HG03521 (cell line): ENCODE results near the gene APEX1.
"Not testable (repeated sequence)": the region's sequence is repeated elsewhere in the genome, so short reads cannot be mapped to it uniquely, and the experiment has no call there.

ENCODE experiments used
- ATAC-seq: cut with Tn5 transposase; IDR thresholded peaks from one replicate; pipeline ENCODE4 v1.9.1; 2021; ENCODE audit warnings: mild to moderate bottlenecking, moderate library complexity; ENCODE audit not compliant: unreplicated experiment

The APEX1 gene

GRCh38 chr14:20435582-20436362 is 19.3 kb upstream of the APEX1 start, which contains the start of gene KLHL33:
TSS of gene KLHL33 (minus strand) at chr14:20436166. CDS start at chr14:20435811, 355 bp downstream.
- no peak for ATAC-seq

- no peak for ATAC-seq
Measured at GRCh38 chr14:20436363-20436755, 18.7 kb upstream of the APEX1 start.

DNA sequence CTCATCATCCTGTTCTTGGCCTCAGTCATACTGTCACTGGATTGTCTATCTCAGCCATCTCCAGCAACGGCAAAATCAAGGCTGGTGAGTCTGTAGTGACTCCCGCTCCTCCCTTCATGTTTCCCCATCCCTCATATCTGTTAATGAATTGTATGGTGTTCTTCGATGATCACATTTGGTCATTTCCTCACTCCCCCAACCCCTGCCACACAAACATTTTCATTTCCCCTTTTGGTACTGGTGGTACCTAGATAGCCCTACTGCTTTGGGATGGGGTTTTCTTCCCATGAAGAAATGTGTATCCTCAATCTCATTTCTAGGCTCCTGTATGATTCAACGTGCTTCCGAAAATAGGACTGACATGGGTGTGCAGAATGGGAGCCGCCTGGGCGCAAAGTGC is 16.4 kb upstream of the APEX1 start:
- no peak for ATAC-seq

GRCh38 chr14:20440465-20440864 is 14.6 kb upstream of the APEX1 start:
- no peak for ATAC-seq

DNA sequence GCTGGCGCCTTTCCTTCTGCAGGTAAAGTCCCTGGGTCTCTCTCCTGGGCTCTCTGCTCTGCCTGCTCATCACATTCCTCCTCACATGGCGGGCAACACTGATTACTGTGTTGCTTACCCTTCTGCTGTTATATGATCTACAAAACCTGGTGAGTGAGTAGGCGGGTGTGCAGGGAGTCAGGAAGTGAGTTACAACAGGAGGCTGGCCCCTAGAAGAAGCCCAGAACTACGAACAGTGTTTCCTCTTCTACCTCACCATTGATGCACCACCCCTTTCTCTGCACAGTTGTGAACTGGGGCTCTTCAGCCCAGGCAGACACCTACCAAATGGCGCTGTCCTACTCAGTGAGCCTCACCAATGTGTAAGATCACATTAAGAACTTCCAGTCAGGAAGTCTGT is 14.1 kb upstream of the APEX1 start:
- ATAC-seq, result no peak

DNA sequence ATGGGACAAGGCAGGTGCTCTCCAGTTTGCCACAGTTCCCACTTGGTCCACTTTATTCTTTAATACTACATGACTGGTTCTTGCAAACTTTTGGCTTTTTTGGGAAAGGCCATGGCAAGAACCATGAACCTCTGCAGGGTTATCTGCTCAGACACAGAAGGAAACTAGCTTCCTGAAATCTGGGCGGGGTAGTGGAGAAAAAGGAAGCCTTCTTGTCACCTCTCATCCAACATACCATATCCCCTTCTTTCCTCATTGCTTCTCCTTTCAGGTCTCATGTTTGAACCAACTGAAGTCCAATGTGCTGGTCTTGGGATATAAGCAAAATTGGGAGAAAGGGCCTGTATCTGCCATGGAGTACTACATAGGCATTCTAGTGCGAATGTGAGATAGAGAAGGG is 13.6 kb upstream of the APEX1 start:
- ATAC-seq, result no peak

- ATAC-seq, result not testable (repeated sequence)
Measured at GRCh38 chr14:20443650-20444049, 11.4 kb upstream of the APEX1 start.

DNA sequence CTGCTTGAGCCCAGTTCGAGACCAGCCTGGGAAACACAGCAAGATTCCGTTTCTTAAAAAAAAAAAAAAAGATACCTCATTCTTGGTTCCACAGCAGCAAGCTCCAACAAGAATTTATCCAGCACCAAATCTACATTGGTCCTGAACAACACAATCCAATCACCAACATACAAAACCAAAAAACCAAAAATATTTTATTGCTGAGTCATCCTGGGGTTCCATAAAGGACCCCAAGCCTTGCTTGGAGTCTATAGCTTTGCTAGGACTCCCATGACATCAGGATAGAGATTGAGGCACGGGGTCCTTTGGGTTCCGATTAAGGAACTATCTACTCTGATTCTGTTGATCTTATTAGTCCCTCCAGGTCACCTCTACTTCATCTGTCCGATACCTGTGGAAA is 8.1 kb upstream of the APEX1 start:
- no peak for ATAC-seq

GRCh38 chr14:20452831-20453230 is 2.2 kb upstream of the APEX1 start:
- ATAC-seq, result not testable (repeated sequence)

- peak; percentile 42 for ATAC-seq
Measured at GRCh38 chr14:20455355-20456300, 602 bp downstream of the APEX1 start.

DNA sequence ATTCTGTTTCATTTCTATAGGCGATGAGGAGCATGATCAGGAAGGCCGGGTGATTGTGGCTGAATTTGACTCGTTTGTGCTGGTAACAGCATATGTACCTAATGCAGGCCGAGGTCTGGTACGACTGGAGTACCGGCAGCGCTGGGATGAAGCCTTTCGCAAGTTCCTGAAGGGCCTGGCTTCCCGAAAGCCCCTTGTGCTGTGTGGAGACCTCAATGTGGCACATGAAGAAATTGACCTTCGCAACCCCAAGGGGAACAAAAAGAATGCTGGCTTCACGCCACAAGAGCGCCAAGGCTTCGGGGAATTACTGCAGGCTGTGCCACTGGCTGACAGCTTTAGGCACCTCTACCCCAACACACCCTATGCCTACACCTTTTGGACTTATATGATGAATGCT is 1.9 kb downstream of the APEX1 start:
- no peak for ATAC-seq

GRCh38 chr14:20458031-20458789 is 3.2 kb downstream of the APEX1 start:
- ATAC-seq, result no peak

DNA sequence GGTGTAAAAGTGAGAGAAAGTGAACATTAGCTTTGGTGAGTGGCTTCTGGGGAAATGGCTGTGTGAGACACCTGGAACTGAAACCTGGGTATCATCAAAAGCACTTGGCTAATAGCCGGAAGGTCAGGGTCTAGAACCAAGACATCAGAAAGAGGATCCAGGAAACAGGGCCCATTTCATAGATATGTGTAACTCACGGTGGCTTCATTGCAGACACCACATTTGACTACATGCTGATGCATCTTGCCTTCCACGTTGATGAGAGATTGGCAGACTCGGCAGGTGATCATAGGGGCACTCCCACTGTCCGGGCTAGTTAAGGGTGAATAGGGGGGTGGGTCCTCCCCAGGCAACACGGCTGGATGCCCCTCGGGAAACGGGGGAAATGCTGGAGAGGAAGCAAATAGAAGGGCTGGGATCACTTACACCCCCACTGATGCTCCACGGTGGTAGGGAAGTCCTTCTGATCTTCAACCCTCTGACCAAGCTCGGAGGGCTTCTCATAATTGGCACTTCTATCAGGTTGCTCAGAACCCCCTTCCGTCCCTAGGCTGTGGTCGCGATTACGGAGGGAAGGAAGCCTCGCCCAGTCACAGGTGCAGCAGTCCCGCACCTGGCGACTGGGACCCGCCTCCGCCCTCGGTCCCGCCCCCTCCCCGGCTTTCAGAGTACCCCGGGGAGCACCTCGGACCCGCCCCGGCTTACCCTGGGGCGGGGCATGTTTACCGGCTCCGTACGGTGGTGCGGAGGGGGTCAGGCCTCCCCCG is 5.6 kb downstream of the APEX1 start:
- peak; percentile 6 for ATAC-seq

- ATAC-seq, result peak; percentile 90
Measured at GRCh38 chr14:20461225-20462141, 6.5 kb downstream of the APEX1 start, which contains the start of gene PIP4P1. TSS of gene PIP4P1 (minus strand) at chr14:20461434. CDS start at chr14:20461325, 109 bp downstream.

DNA sequence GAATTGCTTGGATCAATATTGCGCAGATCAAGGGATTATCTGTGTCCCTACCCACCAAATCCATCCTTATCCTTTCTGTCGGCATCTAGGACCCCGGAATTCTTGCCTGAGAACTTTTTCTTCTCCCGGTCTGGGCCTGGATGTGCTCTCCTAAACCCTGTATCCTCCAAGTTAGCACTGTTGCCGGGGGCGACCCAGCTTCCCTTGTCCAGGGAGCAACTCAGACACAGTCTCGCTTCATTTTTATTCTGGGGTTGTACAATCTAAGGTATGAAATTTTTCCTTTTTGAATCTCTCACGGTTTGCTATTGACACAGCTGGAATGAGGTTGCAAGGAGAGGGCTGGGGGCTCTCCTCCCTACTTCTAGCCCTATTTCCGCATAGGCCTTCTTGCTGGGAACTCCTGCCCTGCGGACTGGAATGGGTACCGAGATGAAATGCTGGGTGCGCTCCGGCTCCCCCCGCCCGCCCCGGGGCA is 13.8 kb downstream of the APEX1 start:
- ATAC-seq, result no peak

GRCh38 chr14:20469242-20469889 is 14.3 kb downstream of the APEX1 start, which contains the start of gene PNP:
TSS of gene PNP (plus strand) at chr14:20469406. CDS start at chr14:20469525, 119 bp downstream.
- peak; percentile 92 for ATAC-seq

- peak; percentile 29 for ATAC-seq
Measured at GRCh38 chr14:20469890-20470602, 15.0 kb downstream of the APEX1 start.

GRCh38 chr14:20470603-20470901 is 15.5 kb downstream of the APEX1 start:
- no peak for ATAC-seq
